ENCODE measurements around the gene SKI. TPM values are rescaled to one million over a fixed set of nuclear protein-coding genes. Genes with fewer than 3 reads are reported as not detected.
A peak's percentile ranks its signal among the peaks of the same experiment; 100 is the strongest.

The SKI gene
- total and polyA plus RNA-seq, 9 of the 15 experiments (the other 6 are each of a cell fraction or from before 2014, with no cell fraction given) = 0.10 to 60.5 (median 4.6) TPM

GRCh38 chr1:2282556-2283270 is 54.6 kb downstream of the SKI start:
- BruUV-seq (replicated peaks) = no TSS peak
- Histone ChIP-seq H3K4me1 (replicated peaks in 1 of 2; ENCODE audit: control insufficient read depth in 2 of 2, insufficient read depth in 2 of 2, low read length in 2 of 2) (peaks cover 6 to 54% of the 10 kb centered on the region in 2 experiments; a peak in 4 of 5 replicates), H3K27ac (ENCODE audit: extremely low read depth, low read depth, low read length) (no peak overlapping the region), H3K9me3 (replicated peaks; ENCODE audit: control insufficient read depth, insufficient read depth, low read depth, low read length) (peaks cover 2% of the 10 kb centered on the region), H2AFZ (ENCODE audit: low read depth, low read length) (no peak overlapping the region), H4K20me1 (replicated peaks; ENCODE audit: control insufficient read depth, insufficient read depth, low read length) (peaks cover 15% of the 10 kb centered on the region; the same call in 1 of the 2 replicates), H3K4me2 (ENCODE audit: insufficient read depth, low read length) (no peak overlapping the region), H3K79me2 (ENCODE audit: control insufficient read depth, insufficient read depth, low read length) (peaks cover 61% of the 10 kb centered on the region), H3K36me3 (ENCODE audit: control insufficient read depth, insufficient read depth, low read length) (peaks cover 7% of the 10 kb centered on the region; the same call in 2 of the 3 replicates), H3K4me3 (no peak overlapping the region), H3K27me3 (ENCODE audit: control insufficient read depth in 2 of 2, insufficient read depth in 2 of 2, low read length in 2 of 2) (no peaks in the 10 kb centered on the region), H3K9ac (ENCODE audit: insufficient read depth in 1 of 2, low read depth in 2 of 2, low read length in 2 of 2) (peak overlapping the region in 1 of 2 experiments; percentile 35; a peak in 1 of 4 replicates), H3K9me1 (ENCODE audit: control insufficient read depth, insufficient read depth, low read length) (peaks cover 9% of the 10 kb centered on the region)
- 94% methylated on average over 28 of the region's 29 CpGs for WGBS (ENCODE audit: insufficient coverage, low coverage, missing lambda C conversion rate)
- in situ Hi-C loops (cut with MboI) (no loop called here), intact Hi-C loops (cut with micrococcal nuclease) (no loop called here)
- TF ChIP-seq ZNF23 (CRISPR knock-in tag; IDR thresholded peaks at IDR 0.05) = no peak
- TF ChIP-seq ZNF384 (IDR thresholded peaks at IDR 0.05; ENCODE audit: low read depth, low read length) = no peak
- TF ChIP-seq RFX5 (IDR thresholded peaks at IDR 0.05; ENCODE audit: low read depth, low read length) = no peak
- no peak for TF ChIP-seq PCBP1 (IDR thresholded peaks at IDR 0.05; ENCODE audit: low read depth, low read length, poor library complexity, severe bottlenecking)
- peak; percentile 40; the same call in 1 of the 2 replicates for TF ChIP-seq POLR2G (IDR thresholded peaks at IDR 0.05; ENCODE audit: low read depth, low read length)
- TF ChIP-seq MEF2D (tag; conservative IDR thresholded peaks at IDR 0.05; ENCODE audit: low read depth) = no peak
- peak; percentile 41; the same call in 1 of the 2 replicates for TF ChIP-seq ZBTB33 (CRISPR knock-in tag; IDR thresholded peaks at IDR 0.05)
- ChIA-PET CTCF (ENCODE audit: low intra/inter-chr PET ratio) (no interaction called here), POLR2A (no interaction called here)
- DNase-seq (ENCODE audit: extremely low read depth in 1 of 4, low spot score in 3 of 4) (no peak), ATAC-seq (no peak), FAIRE-seq (no peak)

Data from K562 (cell line).